HEK293 (cell line): ENCODE data around the gene GAS2L3.

ENCODE experiments used
- GLI2 ChIP-seq: fragments of 450-650 bp; formaldehyde crosslinking; IDR thresholded peaks from 2 replicates; pipeline ENCODE4; 2017; ENCODE audit warnings: missing biosample characterization, missing genetic modification characterization, low read depth, borderline replicate concordance
- HOXD13 ChIP-seq: sonication (generic); formaldehyde crosslinking; IDR thresholded peaks from 2 replicates; pipeline ENCODE4 v1.8.0; 2022; ENCODE audit warnings: missing genetic modification reagents, borderline replicate concordance
- IKZF3 ChIP-seq: fragments of 450-650 bp; IDR thresholded peaks from 2 replicates; pipeline ENCODE4 v1.5.0; 2018; ENCODE audit warnings: missing biosample characterization, mild to moderate bottlenecking, missing genetic modification characterization, moderate library complexity
- OVOL3 ChIP-seq: fragments of 450-650 bp; formaldehyde crosslinking; IDR thresholded peaks from 2 replicates; pipeline ENCODE4 v1.5.1; 2016; ENCODE audit warnings: missing biosample characterization, missing genetic modification characterization
- PRDM1 ChIP-seq: fragments of 450-650 bp; formaldehyde crosslinking; IDR thresholded peaks from 2 replicates; pipeline ENCODE4; 2016; ENCODE audit warnings: missing biosample characterization, missing genetic modification characterization
- RBAK ChIP-seq: fragments of 450-650 bp; formaldehyde crosslinking; IDR thresholded peaks from 2 replicates; pipeline ENCODE4 v1.5.1; 2016; ENCODE audit warnings: missing biosample characterization, missing genetic modification characterization
- ZFP37 ChIP-seq: fragments of 450-650 bp; formaldehyde crosslinking; IDR thresholded peaks from 2 replicates; pipeline ENCODE4 v1.5.1; 2016; ENCODE audit warnings: missing biosample characterization, missing genetic modification characterization
- ZIC2 ChIP-seq: fragments of 450-650 bp; formaldehyde crosslinking; IDR thresholded peaks from 2 replicates; pipeline ENCODE4 v1.5.1; 2016; ENCODE audit warnings: missing biosample characterization, missing genetic modification characterization
- ZNF138 ChIP-seq: fragments of 450-650 bp; formaldehyde crosslinking; IDR thresholded peaks from 2 replicates; pipeline ENCODE4 v1.5.1; 2016; ENCODE audit warnings: missing biosample characterization, missing genetic modification characterization, borderline replicate concordance
- ZNF202 ChIP-seq: fragments of 450-650 bp; formaldehyde crosslinking; IDR thresholded peaks from 2 replicates; pipeline ENCODE4 v1.5.1; 2016; ENCODE audit warnings: missing biosample characterization, missing genetic modification characterization, borderline replicate concordance
- ZNF214 ChIP-seq: fragments of 450-650 bp; formaldehyde crosslinking; IDR thresholded peaks from 2 replicates; pipeline ENCODE4 v1.5.1; 2017; ENCODE audit warnings: missing biosample characterization, mild to moderate bottlenecking, missing genetic modification characterization, borderline replicate concordance
- ZNF24 ChIP-seq: fragments of 450-650 bp; formaldehyde crosslinking; IDR thresholded peaks from 2 replicates; pipeline ENCODE4 v1.5.1; 2016; ENCODE audit warnings: missing biosample characterization, missing genetic modification characterization
- ZNF274 ChIP-seq, 2 experiments: fragments of 200-500 bp in 1 of 2; fragments of 450-650 bp in 1 of 2; sonication (Bioruptor generic) in 1 of 2; formaldehyde crosslinking in 1 of 2; IDR thresholded peaks; 2 replicates each; pipeline versions ENCODE4 v1.5.1 to v1.6.1; 2014 to 2016; ENCODE audit warnings: borderline replicate concordance in 1 of 2, inconsistent platforms in 1 of 2, low read length in 1 of 2, missing biosample characterization in 1 of 2, missing genetic modification characterization in 1 of 2
- ZNF280C ChIP-seq: fragments of 450-650 bp; formaldehyde crosslinking; IDR thresholded peaks from 2 replicates; pipeline ENCODE4 v1.5.1; 2016; ENCODE audit warnings: missing biosample characterization, missing genetic modification characterization
- ZNF292 ChIP-seq: fragments of 450-650 bp; formaldehyde crosslinking; IDR thresholded peaks from 2 replicates; pipeline ENCODE4 v1.5.1; 2016; ENCODE audit warnings: low read depth, missing biosample characterization, missing genetic modification characterization, borderline replicate concordance
- ZNF354C ChIP-seq: fragments of 450-650 bp; formaldehyde crosslinking; IDR thresholded peaks from 2 replicates; pipeline ENCODE4 v1.5.1; 2016; ENCODE audit warnings: missing biosample characterization, missing genetic modification characterization, low read depth, borderline replicate concordance
- ZNF37A ChIP-seq: fragments of 450-650 bp; IDR thresholded peaks from 2 replicates; pipeline ENCODE4 v1.5.1; 2018; ENCODE audit warnings: missing biosample characterization, missing genetic modification characterization
- ZNF394 ChIP-seq: fragments of 450-650 bp; formaldehyde crosslinking; IDR thresholded peaks from 2 replicates; pipeline ENCODE4 v1.5.1; 2016; ENCODE audit warnings: missing biosample characterization, missing genetic modification characterization, mild to moderate bottlenecking, moderate library complexity, borderline replicate concordance
- ZNF514 ChIP-seq: fragments of 450-650 bp; formaldehyde crosslinking; IDR thresholded peaks from 2 replicates; pipeline ENCODE4 v1.5.1; 2016; ENCODE audit warnings: missing biosample characterization, missing genetic modification characterization
- ZNF571 ChIP-seq: fragments of 450-650 bp; formaldehyde crosslinking; IDR thresholded peaks from 2 replicates; pipeline ENCODE4 v1.5.0; 2017; ENCODE audit warnings: missing biosample characterization, missing genetic modification characterization
- ZNF610 ChIP-seq: fragments of 450-650 bp; formaldehyde crosslinking; IDR thresholded peaks from 2 replicates; pipeline ENCODE4 v1.5.1; 2016; ENCODE audit warnings: missing biosample characterization, missing genetic modification characterization, borderline replicate concordance
- ZNF623 ChIP-seq: fragments of 450-650 bp; formaldehyde crosslinking; IDR thresholded peaks from 2 replicates; pipeline ENCODE4 v1.5.1; 2016; ENCODE audit warnings: missing biosample characterization, missing genetic modification characterization
- ZNF664 ChIP-seq: fragments of 450-650 bp; formaldehyde crosslinking; IDR thresholded peaks from 2 replicates; pipeline ENCODE4 v1.5.1; 2016; ENCODE audit warnings: missing biosample characterization, missing genetic modification characterization
- ZNF843 ChIP-seq: fragments of 450-650 bp; formaldehyde crosslinking; IDR thresholded peaks from 2 replicates; pipeline ENCODE4 v1.5.1; 2016; ENCODE audit warnings: missing biosample characterization, missing genetic modification characterization
- TF ChIP-seq, protein P1 (sequence below): fragments of 450-650 bp; formaldehyde crosslinking; conservative IDR thresholded peaks from 2 replicates; pipeline ENCODE4 v1.5.1; 2016; ENCODE audit warnings: low read depth, missing biosample characterization, missing genetic modification characterization
- TF ChIP-seq, protein P2 (sequence below): fragments of 450-650 bp; formaldehyde crosslinking; IDR thresholded peaks from 2 replicates; pipeline ENCODE4 v1.5.1; 2016; ENCODE audit warnings: missing biosample characterization, missing genetic modification characterization
- TF ChIP-seq, protein P3 (sequence below): fragments of 450-650 bp; formaldehyde crosslinking; IDR thresholded peaks from 2 replicates; pipeline ENCODE4 v1.5.1; 2016; ENCODE audit warnings: missing biosample characterization, missing genetic modification characterization
- TF ChIP-seq, protein P4 (sequence below): IDR thresholded peaks from 2 replicates; pipeline ENCODE4 v1.6.1; 2011; ENCODE audit warnings: mild to moderate bottlenecking, low read depth, low read length, borderline replicate concordance
- TF ChIP-seq, protein P5 (sequence below): fragments of 450-650 bp; formaldehyde crosslinking; IDR thresholded peaks from 2 replicates; pipeline ENCODE4; 2016; ENCODE audit warnings: missing biosample characterization, missing genetic modification characterization

GAS2L3 gene

DNA sequence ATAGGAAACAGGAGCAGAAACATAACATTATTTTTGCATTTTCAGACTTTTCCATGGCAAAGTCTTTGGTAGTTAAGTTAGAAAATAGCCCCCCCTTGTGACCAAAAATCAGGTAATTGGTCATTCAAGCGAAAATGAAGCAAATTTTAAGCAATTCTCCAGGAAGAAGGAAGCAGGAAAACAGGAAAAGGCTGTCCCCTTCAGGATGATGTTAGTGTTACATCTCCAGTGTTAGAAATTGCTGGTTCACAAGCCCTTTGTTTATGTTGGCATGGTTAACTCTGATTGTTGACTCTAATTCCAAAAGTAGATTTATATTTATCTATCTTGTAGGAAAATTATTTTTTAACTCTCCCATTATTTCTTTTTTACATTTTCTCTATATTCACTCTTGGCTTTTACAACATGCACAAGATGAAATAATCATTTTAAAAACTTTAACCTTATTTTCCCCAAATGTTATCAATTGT lies 18.8 kb upstream of the GAS2L3 start (continued):
- TF ChIP-seq, protein P1, sequence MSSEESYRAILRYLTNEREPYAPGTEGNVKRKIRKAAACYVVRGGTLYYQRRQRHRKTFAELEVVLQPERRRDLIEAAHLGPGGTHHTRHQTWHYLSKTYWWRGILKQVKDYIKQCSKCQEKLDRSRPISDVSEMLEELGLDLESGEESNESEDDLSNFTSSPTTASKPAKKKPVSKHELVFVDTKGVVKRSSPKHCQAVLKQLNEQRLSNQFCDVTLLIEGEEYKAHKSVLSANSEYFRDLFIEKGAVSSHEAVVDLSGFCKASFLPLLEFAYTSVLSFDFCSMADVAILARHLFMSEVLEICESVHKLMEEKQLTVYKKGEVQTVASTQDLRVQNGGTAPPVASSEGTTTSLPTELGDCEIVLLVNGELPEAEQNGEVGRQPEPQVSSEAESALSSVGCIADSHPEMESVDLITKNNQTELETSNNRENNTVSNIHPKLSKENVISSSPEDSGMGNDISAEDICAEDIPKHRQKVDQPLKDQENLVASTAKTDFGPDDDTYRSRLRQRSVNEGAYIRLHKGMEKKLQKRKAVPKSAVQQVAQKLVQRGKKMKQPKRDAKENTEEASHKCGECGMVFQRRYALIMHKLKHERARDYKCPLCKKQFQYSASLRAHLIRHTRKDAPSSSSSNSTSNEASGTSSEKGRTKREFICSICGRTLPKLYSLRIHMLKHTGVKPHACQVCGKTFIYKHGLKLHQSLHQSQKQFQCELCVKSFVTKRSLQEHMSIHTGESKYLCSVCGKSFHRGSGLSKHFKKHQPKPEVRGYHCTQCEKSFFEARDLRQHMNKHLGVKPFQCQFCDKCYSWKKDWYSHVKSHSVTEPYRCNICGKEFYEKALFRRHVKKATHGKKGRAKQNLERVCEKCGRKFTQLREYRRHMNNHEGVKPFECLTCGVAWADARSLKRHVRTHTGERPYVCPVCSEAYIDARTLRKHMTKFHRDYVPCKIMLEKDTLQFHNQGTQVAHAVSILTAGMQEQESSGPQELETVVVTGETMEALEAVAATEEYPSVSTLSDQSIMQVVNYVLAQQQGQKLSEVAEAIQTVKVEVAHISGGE (tag by site-specific recombination): no peak
- peak; percentile 68 for TF ChIP-seq PRDM1 (tag by site-specific recombination)
- TF ChIP-seq ZNF280C (tag by site-specific recombination): no peak
- TF ChIP-seq ZNF354C (tag by site-specific recombination): no peak
- TF ChIP-seq, protein P2, sequence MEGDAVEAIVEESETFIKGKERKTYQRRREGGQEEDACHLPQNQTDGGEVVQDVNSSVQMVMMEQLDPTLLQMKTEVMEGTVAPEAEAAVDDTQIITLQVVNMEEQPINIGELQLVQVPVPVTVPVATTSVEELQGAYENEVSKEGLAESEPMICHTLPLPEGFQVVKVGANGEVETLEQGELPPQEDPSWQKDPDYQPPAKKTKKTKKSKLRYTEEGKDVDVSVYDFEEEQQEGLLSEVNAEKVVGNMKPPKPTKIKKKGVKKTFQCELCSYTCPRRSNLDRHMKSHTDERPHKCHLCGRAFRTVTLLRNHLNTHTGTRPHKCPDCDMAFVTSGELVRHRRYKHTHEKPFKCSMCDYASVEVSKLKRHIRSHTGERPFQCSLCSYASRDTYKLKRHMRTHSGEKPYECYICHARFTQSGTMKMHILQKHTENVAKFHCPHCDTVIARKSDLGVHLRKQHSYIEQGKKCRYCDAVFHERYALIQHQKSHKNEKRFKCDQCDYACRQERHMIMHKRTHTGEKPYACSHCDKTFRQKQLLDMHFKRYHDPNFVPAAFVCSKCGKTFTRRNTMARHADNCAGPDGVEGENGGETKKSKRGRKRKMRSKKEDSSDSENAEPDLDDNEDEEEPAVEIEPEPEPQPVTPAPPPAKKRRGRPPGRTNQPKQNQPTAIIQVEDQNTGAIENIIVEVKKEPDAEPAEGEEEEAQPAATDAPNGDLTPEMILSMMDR (tag by site-specific recombination): peak; percentile 88
- TF ChIP-seq ZNF292: no peak
- no peak; the same call in 1 of the 2 replicates for TF ChIP-seq ZFP37 (tag by site-specific recombination)
- TF ChIP-seq HOXD13: no peak
- TF ChIP-seq ZNF664 (tag by site-specific recombination): no peak
- TF ChIP-seq ZNF37A (tag by site-specific recombination): no peak
- no peak for TF ChIP-seq ZNF24 (tag by site-specific recombination)
- no peak for TF ChIP-seq ZNF610 (tag by site-specific recombination)
- peak; percentile 20; the same call in 1 of the 2 replicates for TF ChIP-seq ZNF394 (tag by site-specific recombination)
- TF ChIP-seq IKZF3 (tag by site-specific recombination): peak; percentile 94
- TF ChIP-seq ZNF138 (tag by site-specific recombination): no peak
- no peak for TF ChIP-seq ZNF623
- TF ChIP-seq GLI2 (tag by site-specific recombination): no peak
- no peak for TF ChIP-seq ZNF571 (tag by site-specific recombination)
- no peak for TF ChIP-seq ZNF843 (tag by site-specific recombination)
- TF ChIP-seq, protein P3, sequence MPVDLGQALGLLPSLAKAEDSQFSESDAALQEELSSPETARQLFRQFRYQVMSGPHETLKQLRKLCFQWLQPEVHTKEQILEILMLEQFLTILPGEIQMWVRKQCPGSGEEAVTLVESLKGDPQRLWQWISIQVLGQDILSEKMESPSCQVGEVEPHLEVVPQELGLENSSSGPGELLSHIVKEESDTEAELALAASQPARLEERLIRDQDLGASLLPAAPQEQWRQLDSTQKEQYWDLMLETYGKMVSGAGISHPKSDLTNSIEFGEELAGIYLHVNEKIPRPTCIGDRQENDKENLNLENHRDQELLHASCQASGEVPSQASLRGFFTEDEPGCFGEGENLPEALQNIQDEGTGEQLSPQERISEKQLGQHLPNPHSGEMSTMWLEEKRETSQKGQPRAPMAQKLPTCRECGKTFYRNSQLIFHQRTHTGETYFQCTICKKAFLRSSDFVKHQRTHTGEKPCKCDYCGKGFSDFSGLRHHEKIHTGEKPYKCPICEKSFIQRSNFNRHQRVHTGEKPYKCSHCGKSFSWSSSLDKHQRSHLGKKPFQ (tag by site-specific recombination): no peak
- TF ChIP-seq ZNF214 (tag by site-specific recombination): no peak
- no peak for TF ChIP-seq ZIC2
- TF ChIP-seq OVOL3 (tag by site-specific recombination): no peak
- TF ChIP-seq ZNF514 (tag by site-specific recombination): no peak
- TF ChIP-seq RBAK (tag by site-specific recombination): no peak
- no peak for TF ChIP-seq ZNF202 (tag by site-specific recombination)
- TF ChIP-seq, protein P4, sequence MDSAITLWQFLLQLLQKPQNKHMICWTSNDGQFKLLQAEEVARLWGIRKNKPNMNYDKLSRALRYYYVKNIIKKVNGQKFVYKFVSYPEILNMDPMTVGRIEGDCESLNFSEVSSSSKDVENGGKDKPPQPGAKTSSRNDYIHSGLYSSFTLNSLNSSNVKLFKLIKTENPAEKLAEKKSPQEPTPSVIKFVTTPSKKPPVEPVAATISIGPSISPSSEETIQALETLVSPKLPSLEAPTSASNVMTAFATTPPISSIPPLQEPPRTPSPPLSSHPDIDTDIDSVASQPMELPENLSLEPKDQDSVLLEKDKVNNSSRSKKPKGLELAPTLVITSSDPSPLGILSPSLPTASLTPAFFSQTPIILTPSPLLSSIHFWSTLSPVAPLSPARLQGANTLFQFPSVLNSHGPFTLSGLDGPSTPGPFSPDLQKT: no peak
- TF ChIP-seq ZNF274 (IDR thresholded peaks at IDR 0.05; ENCODE audit: low read length): no peak
- no peak for TF ChIP-seq ZNF274 (tag by site-specific recombination; IDR thresholded peaks at IDR 0.05; ENCODE audit: borderline replicate concordance)
- TF ChIP-seq, protein P5, sequence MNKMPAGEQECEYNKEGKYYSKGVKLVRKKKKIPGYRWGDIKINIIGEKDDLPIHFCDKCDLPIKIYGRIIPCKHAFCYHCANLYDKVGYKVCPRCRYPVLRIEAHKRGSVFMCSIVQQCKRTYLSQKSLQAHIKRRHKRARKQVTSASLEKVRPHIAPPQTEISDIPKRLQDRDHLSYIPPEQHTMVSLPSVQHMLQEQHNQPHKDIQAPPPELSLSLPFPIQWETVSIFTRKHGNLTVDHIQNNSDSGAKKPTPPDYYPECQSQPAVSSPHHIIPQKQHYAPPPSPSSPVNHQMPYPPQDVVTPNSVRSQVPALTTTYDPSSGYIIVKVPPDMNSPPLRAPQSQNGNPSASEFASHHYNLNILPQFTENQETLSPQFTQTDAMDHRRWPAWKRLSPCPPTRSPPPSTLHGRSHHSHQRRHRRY: no peak
